Activated CD4-positive, CD25-positive, alpha-beta regulatory T cell treated with anti-CD3 and anti-CD28 coated beads, Interleukin-2, amount 50 U/mL, for 72 hours (primary cell): ENCODE results near the gene CRHR1.

Experiments used
- DNase-seq: peaks from one replicate; pipeline ENCODE4 v3.0.0; 2021

CRHR1 gene

DNA sequence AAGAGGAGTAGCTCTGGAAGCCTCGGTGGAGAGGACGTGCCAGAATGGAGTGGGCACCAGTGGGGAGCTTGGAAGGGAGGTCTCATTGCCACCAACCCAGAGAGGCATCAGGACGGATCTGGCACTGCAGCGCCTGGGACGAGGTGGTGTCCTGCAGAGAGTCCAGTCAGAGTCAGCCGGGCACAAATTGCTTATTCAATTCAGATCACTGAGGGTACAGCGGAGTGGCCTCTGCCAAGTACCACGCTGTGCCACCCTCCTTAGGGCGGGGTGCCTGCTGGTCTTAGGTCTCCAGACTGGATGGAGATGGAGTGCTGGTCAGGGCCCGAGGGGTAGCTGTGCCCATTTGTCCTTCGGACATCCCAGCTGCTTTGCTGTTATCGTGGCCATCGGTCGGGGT lies 41.7 kb downstream of the CRHR1 start:
- no peak for DNase-seq

DNA sequence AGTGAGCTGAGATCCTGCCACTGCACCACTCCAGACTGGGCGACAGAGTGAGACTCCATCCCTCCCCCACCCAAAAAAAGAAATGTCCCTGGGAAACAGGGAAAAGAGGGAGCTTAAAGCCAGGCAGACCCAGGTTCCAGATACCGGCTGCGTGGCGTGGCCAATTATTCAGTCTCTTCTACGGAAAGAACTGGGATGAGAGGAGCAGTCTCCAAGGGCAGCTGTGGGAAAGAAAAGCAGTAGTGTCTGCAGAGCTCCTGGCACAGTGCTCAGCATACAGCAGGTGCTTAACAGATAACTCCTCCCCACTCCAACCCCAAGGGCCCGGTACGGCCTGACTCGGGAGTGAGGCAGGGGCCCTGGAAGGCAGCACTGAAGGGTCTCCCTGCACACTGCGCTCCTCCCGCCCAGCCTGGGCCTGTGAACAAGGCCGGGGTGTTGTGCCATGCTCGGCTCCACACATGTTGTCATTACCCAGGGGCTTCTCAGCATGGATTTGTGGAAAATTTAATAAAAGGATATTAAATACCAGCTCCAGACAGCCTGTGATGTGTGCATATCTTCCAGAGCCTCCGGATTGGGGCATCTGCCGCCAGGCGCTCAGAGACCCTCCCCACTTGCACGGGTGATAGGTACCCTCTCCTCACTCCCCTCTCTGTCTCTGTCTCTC lies 42.9 kb downstream of the CRHR1 start:
- DNase-seq, result no peak

DNA sequence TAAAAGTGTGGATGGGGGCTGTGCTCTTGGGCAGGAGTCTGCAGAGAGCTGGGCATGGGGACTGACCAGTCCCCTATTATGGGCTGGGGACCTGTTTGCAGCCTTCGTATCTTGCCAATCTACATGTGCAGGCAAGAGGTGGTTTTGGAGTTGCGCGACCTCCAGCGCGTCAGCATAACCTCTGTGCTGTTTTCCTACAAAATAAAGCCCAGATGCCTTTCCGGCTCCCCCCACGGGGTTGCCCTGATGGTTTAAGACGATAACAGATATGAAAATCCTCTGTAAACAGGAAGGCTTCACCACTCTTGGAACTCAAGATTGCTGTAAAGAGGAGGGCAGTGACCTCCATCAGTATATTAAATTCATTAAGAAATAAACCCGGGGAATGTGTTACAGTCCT lies 44.1 kb downstream of the CRHR1 start:
- DNase-seq, result no peak

DNA sequence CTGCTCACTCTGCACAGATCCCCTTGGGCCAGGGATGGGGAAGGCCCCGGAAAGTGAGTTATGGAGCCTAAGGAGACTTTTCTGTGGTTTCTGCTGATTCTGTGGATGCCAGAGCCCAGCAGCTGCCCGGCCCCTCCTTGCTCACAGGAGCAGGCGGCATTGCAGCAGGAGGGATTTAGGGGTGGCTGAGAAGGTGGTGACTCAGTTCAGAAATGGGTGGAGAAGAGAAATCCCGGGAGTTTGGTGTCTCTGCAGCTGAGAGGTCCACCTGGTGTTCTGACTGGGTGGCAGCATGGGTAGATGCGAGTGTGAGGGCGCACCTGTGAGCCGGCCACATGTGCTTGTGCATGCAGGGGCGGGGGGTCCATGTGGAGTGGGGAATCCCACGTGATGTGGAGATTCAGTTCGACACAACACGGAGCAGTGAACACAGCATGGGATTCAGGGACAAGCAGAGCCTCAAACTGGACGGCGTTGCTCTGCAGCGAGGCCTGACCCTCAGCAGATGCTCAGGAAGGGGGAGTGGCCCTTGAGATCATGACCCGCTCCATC lies 44.5 kb downstream of the CRHR1 start:
- DNase-seq, result no peak

DNA sequence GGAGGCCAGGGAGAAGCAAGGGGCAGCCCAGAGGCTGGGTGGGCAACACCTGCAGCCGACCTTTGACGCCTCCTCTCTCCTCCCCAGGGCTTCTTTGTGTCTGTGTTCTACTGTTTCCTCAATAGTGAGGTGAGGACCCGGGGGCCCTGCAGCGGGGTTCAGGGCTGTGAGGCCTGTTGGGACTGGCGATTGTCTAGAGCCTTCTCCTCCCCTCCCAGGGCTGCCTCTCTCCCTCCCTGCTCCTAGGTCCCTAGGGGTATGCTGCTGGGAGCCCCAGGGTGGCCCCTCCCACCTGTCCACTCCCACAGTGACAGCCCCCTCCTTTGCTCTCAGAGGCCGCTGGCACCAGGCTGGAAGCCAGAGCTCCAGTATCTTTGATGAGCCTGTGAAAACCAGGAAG lies 49.8 kb downstream of the CRHR1 start:
- DNase-seq, result no peak

DNA sequence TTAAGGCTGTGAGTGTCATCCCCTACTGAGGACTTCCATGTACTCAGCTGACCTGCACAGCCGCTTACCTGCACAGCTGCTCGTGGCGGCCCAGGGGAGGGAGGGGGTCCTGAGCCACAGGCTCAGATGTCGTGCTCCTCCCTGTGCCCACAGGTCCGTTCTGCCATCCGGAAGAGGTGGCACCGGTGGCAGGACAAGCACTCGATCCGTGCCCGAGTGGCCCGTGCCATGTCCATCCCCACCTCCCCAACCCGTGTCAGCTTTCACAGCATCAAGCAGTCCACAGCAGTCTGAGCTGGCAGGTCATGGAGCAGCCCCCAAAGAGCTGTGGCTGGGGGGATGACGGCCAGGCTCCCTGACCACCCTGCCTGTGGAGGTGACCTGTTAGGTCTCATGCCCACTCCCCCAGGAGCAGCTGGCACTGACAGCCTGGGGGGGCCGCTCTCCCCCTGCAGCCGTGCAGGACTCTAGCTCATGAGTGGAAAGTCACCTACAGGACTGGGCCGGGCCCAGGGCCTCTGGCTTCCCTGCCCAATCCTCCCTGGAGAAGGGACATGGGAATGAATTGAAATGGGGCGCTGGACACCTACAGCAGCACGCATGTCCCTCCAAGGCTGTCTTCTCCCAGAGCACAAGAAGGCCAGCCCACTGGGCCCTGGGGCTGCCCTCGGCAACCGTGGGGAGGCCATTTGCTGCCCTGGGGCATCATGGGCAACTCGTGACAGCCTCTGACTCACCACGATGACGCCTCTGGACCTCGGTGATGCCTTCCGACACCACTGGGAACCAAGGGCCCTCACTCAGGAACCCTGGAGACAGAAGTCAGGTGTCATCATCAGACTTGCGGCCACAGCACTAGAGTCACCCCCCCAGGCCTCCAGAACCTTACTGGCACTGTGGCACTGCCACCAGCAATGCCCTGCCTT lies 50.6 kb downstream of the CRHR1 start:
- DNase-seq, result no peak

DNA sequence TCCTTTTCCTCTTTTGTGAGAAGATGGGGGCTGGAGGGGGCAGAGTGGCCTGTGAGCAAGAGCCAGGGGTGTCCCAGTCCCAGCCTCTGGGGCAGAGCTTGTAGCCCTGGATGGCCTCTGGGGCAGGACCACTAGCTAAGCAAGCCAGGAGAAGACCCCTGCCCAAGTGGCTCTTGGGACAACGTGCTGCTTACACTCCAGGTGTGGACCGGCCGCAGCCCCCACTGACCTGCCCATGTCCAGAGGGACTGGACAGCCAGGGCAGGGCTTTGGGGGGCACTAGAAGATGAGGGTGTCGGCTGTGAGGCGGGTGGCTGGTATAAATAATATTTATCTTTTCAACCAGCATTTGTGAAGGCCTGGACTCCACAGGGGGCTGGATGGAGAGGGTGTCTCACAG lies 51.4 kb downstream of the CRHR1 start:
- no peak for DNase-seq

DNA sequence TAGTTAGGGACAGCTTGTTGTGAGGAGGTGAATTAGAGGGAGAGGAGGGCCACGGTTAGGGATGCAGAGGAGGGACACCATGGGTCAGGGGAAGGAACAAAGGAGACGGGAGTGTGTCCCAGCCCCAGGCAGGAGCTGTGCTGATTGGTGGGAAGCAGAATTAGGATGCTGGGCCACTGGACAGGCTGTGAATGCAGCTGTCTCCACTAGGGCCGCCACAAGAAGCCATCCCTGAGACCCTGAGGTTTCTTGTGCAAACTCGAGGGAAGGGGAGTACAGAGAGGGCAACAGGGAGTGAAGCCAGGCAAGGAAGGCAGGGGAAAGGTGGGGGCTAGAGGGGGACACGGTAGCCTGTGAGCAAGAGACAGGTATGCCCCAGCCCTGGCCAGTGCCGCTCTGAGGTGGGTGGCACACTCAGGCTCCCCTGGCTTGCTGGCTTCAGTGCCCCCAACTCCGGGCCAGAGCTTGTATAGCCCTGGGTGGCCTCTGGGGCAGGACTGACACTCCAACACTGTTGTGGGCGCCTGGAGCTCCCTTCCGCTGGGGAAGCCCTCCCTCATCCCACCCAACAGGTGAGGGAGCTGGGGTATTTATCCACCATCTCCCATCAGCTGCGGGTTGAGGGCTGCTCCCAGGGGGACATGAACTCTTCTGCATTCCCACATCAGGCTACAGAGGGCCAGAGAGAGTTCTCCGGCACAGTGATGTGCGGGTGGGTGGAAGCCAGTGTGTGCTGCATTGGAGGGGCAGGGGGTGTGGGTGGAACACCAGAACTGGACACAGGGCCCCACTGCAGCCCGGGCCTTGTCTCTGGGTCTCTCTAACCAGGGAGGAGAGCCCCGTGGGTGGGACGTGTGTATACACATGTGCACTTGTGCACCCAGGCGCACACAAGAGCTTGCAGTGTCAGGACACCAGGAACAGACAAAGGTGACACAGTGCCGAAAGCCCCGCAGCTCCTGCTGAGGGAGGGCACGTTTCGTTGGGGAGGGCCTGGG lies 52.2 kb downstream of the CRHR1 start:
- DNase-seq, result no peak

DNA sequence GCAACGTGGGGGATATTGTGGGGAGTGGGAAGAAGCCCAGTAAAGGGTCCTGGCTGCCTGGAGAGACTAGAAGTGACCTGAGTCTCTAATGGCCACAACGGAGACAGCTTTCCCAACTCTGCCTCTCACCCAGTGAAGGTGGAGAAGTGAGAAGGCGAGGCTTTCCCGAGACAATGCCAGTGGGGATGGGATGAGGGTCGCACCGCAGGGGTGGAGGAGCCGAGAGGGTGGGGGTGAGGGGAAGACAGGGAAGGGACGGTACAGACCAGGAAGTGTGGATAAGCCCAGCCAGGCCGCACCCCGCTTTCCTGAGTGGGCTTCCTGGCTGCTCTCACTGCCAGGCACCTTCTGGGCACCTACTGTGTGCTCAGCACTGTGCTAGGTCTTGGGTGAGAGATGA lies 53.1 kb downstream of the CRHR1 start:
- no peak for DNase-seq

DNA sequence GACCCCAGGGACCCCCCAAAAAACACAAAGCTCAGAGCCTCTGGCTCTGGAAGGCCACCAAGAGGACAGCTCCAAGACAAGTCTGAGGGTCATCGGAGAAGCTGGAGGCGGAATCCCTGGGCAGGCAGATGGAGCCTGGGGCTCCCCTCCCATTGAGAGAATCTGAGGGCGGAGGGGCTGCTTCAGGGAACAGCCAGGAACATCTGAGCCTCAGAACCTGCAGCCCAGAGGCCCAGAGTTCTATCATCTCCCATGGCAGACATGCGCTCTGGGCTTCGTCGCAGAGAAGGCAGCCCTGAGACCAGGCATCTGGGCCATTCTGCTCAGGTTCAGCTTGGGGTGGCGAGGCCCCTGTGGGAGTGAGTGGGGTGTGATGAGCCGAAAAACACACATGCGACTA lies 53.5 kb downstream of the CRHR1 start:
- no peak for DNase-seq

DNA sequence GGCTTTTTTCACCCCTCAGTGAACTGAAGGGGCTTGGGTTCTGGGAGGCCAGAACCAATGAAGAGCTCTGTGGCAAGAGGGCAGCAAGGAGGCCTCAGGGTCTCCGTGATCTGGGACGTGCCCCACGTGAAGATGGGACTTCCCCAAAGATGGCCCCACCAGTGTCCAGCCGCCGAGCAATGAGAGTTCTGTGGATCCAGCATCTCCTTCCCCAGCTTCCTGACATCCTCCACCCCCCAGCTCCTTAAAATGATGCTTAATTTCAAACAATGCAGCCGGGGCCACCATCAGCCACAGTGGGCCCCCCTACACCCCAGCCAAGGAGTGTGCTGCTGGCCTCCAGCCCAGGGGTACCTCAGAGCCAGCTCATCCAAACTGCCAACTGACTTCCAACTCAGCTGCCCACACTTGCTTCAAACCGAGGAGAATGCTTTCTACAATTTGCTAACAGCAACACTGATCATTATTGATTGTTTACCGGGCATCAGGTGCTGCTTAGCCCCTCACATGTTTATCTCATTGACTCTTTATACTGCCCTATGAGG lies 54.7 kb downstream of the CRHR1 start:
- no peak for DNase-seq

DNA sequence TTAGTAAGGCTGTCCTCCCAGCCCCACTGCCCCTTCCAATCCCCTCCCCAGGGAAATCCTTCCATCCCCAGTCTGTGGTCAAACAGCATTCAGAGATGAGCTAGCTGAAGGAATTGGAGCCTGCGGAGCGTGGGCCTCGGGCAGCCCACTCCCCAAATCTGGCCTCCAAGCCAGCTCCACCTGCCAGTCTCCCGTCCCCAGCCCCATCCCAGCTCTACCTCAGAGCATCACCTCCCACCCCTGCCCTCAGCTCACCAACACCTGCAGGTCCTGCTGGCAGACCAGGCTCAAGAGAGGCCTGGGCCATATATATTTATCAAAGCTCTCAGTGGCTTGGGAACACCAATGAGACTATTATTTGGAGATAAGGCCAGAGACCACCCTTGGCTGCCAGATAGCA lies 55.3 kb downstream of the CRHR1 start:
- DNase-seq, result no peak

DNA sequence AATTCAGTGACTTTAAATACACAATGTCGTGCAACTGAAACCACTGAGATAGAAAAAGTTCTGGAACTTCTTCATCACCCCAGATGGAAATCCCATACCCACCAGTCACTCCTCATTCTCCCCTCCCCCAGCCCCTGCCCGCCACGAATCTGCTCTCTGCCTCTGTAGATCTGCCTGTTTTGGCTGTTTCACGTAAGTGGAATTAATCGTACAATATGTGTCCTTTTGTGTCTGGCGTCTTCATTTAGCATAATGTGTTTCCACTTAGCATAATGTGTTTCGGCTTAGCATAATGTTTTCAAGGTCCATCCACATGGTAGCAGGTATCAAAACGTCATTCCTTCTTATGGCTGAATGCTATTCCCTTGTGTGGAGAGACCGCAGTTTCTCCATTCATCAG lies 57.1 kb downstream of the CRHR1 start:
- DNase-seq, result no peak

DNA sequence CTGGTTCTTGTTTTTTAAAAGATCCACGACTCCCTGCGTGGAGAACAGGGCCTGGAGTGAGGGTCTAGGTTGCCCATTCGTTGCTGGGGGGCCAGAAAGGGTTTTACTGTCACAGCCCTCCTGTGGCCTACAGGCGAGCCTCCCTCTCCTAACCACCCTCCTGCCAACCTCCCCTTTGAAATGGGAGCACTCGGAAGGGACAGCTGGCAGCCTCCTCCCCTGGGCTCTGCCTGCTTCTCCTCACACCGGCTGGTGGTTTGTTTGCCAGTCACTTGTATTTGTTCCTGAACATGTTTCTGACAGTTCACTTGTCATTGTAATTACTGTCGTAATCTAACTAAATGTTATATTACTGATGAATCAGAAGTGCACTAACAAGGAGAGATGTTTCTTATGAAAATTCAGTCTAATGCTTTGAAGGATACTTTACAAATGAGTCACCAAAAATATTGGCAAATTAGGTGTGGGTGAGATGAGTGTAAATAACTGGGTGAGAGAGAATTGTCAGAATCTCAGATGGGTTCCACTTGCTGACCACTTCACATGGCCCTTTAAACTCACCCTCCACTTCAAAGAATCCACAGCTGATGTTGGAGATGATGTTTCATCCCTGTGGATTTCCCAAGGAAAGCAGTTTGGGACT lies 57.9 kb downstream of the CRHR1 start:
- no peak for DNase-seq

DNA sequence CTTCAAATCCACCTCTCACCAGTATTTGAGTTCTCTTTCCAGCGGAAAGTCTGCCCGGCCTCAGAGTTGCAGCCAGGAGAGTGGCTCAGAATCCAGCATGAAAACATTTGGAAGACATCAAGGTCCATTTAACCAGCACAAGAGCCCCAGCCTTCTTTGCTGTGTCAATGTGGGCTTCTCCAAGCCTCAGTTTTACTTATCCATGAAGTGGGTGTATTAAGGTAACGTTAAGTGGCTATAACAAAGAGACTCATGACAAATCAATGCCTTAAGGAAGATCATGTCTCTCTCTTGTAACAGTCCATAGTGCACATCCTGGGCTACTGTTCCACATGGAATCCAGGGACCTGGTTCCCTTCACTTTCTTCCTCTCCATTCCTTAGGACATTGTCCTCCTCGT lies 59.6 kb downstream of the CRHR1 start:
- no peak for DNase-seq

DNA sequence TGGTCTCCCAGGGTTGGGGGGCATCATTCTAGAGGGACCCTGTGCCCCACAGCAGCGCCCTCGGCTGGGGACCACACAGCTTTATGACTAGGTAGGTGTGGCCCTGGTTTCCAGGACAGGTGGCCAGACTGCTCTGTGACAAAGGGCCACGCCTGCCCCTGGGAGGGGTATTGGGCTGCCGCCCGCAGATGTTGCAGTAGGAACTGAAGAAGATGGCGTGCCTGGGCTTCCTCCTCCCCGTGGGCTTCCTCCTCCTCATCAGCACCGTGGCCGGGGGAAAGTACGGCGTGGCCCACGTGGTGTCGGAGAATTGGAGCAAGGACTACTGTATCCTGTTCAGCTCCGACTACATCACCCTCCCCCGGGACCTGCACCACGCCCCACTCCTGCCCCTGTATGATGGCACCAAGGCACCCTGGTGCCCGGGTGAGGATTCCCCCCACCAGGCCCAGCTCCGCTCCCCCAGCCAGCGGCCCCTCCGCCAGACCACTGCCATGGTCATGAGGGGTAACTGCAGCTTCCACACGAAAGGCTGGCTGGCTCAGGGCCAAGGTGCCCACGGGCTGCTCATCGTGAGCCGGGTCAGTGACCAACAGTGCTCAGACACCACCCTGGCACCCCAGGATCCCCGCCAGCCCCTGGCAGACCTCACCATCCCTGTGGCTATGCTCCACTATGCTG lies 60.7 kb downstream of the CRHR1 start, which contains the start of gene SPPL2C:
SPPL2C (plus strand) TSS at position 187 of the 681 bp plus-strand sequence; CDS start at position 213, 26 bp downstream.
- DNase-seq, result no peak

DNA sequence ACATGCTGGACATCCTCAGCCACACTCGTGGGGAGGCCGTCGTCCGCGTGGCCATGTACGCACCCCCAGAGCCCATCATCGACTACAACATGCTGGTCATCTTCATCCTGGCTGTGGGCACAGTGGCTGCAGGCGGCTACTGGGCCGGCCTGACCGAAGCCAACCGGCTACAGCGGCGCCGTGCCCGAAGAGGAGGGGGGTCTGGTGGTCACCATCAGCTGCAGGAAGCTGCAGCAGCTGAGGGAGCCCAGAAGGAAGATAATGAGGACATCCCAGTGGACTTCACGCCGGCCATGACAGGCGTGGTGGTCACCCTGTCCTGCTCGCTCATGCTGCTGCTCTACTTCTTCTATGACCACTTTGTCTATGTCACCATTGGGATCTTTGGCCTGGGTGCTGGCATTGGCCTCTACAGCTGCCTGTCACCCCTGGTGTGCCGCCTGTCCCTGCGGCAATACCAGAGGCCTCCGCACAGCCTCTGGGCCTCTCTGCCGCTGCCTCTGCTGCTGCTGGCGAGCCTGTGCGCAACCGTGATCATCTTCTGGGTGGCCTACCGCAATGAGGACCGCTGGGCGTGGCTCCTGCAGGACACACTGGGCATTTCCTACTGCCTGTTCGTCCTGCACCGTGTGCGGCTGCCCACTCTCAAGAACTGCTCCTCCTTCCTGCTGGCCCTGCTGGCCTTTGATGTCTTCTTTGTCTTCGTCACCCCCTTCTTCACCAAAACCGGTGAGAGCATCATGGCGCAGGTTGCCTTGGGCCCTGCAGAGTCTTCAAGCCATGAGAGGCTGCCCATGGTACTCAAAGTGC lies 61.5 kb downstream of the CRHR1 start:
- DNase-seq, result no peak

DNA sequence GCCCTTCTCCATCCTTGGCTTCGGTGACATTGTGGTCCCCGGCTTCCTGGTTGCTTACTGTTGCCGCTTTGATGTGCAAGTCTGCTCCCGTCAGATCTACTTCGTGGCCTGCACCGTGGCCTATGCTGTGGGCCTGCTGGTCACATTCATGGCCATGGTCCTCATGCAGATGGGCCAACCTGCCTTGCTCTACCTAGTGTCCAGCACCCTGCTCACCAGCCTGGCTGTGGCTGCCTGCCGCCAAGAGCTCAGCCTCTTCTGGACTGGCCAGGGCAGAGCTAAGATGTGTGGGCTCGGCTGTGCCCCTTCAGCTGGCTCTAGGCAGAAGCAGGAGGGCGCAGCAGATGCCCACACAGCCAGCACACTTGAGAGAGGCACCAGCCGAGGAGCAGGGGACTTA lies 62.1 kb downstream of the CRHR1 start:
- no peak for DNase-seq

DNA sequence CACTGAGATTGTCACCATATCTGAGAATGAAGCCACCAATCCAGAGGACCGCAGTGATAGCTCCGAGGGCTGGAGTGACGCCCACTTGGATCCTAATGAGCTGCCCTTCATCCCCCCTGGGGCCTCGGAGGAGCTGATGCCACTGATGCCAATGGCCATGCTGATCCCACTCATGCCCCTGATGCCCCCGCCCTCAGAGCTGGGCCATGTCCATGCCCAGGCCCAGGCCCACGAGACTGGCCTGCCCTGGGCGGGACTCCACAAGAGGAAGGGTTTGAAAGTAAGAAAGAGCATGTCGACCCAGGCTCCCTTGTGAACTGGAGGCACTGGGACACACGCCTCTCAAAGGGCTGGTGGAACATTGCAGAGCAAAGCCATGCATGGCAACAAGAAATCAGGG lies 62.5 kb downstream of the CRHR1 start:
- DNase-seq, result no peak

DNA sequence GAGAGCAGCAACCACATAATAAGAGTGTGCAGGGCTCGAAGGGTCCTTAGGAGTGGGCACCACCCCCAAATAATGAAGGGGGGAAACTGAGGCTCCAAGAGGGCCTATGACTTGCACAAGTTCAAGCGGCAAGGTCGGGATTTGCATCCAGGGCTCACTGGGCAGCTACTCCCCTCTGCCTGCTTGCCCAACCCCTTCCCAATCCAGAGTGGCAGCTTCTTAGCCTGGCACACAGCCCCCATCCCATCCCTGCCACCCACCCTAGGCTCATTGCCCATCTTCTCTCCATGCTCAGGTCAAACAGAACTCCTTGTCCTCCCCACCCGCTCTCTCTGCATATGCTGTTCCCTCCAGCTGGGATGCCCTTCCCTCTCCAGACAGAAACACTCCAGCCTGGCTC lies 63.0 kb downstream of the CRHR1 start:
- no peak for DNase-seq
